GM19099 (cell line): ENCODE measurements around the gene RAB11FIP2.

Experiments
- POLR2A ChIP-seq: IDR thresholded peaks from 3 replicates; pipeline ENCODE4 v1.6.1; 2011; ENCODE audit warnings: low read depth; ENCODE audit not compliant: insufficient read length; ENCODE audit errors: extremely low read depth

The RAB11FIP2 gene

DNA sequence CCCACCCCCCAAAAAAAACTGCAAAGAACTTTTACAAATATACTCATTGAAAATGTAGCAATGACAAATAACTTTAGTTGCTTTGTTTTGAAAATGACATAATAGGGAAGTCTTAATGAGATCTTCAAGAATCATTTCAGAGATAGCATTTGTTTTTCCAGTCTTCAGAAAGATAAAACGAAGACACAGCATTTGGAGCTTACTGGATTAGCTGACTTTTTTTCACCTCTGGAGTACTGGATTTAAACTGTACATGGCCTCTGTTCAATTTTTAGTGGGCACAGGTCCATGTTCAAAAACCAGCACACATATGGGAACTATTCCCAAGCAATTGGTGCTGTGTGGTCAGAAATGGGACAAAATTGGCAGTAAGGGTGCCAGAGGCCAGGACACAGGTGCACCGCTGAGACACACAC, 3.9 kb downstream of the RAB11FIP2 start:
- no peak for TF ChIP-seq POLR2A

GRCh38 chr10:118042336-118042735, 4.4 kb downstream of the RAB11FIP2 start:
- no peak for TF ChIP-seq POLR2A

- no peak for TF ChIP-seq POLR2A
Observed at GRCh38 chr10:118041316-118041715, 5.4 kb downstream of the RAB11FIP2 start.

GRCh38 chr10:118036281-118036875, 10.4 kb downstream of the RAB11FIP2 start:
- no peak for TF ChIP-seq POLR2A

DNA sequence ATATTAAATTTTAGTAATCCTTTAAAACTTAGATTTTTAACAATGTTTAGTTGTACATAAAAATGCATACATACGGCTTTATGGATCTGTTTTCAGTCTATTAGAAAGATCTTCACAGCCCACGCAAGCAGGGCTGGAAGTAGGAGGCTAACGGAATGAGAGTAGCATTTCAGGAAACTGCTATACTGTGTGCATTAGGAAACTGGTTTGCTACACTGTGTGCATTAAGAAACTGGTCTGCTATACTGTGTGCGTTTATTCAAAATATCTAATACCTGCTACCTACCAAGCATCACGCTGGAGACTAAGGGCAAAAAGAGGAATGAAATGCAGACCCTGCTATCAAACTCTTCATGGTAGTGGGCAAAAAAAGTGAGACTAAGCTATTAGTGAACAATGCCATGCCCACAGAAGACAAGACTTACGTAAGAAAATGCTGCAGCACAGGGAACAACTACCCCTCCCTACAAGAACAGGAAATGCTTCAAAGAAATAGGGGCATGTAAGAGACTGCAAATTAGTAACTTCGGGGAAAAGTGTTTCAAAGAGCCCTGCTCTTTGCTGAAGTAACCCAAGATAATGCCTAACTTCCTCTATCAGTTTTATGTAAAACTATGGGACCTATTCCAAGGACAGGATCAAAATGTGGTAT, 11.3 kb downstream of the RAB11FIP2 start:
- TF ChIP-seq POLR2A, result no peak

- TF ChIP-seq POLR2A, result no peak
Observed at GRCh38 chr10:118034791-118035261, 11.9 kb downstream of the RAB11FIP2 start.

GRCh38 chr10:118033905-118034304, 12.8 kb downstream of the RAB11FIP2 start:
- no peak for TF ChIP-seq POLR2A

GRCh38 chr10:118032564-118032963, 14.2 kb downstream of the RAB11FIP2 start:
- TF ChIP-seq POLR2A, result no peak

DNA sequence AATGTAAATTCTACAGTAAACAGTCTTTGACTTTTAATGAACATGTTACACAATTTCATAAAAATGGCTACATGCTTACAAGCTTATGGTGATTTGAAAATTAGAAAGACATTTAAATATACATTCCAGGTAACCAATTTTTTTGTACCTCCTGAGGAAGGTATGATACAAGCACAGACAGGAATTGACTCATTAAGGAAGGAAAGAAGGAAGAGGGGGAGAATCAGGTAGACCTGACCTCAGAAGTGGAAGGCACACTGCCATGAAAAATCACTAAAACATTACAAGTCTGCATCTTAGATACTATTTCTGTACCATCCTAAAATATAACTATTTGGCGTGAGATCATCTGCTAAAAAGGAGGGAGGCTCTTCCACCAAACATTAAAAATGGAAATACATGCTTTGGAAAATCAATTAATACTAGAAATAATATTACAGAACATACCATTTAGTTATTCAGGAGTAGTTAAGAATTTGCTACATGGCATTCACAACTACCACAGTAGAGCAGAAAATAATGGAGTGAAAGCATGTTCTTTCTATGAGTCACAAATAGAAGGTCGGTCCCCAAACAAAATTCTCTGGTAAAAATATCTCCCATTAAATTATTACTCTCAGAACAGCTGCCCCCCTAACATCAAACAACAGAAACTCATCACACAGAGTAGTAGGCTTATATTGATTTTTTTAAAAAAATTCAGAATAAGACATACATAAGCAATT, 15.2 kb downstream of the RAB11FIP2 start:
- TF ChIP-seq POLR2A, result no peak

- no peak for TF ChIP-seq POLR2A
Observed at GRCh38 chr10:118028619-118029018, 18.1 kb downstream of the RAB11FIP2 start.

DNA sequence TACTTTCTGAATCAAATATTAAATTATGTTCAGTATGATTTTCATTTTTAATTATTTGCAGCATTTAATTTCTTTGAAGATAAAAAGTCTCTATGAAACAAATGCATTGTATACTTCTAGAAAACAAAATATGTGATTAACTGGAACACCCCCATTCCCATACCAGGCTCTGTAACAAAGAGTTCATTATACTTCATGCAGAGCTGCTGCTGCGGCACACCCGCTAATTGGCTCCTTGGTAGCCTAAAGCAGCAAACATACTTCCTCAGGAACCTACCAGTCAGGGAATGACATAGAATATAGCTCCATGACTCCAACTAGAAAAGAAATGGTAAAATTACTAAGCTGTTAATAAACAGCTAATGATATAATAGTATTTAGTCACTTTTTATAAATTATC, 19.3 kb downstream of the RAB11FIP2 start:
- TF ChIP-seq POLR2A, result no peak

DNA sequence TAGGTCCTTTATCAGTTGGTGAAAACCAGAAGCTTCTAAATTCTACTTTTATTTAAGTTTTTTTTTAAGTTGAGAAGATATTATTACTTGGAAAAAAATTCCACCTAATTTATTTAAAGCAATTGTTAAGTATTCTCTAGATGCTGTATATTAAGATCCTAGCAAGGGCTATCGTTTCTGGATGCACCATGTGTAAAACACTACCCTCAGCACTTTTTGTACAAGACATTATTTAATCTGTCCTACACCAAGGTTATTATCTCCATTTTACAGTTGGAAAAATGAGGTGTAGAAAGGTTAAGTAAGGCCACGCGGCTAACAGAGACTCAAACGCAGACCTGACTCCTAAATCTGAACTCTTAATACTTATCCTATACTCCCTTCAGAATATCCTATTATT, 19.8 kb downstream of the RAB11FIP2 start:
- no peak for TF ChIP-seq POLR2A

- no peak for TF ChIP-seq POLR2A
Observed at GRCh38 chr10:118020365-118020764, 26.4 kb downstream of the RAB11FIP2 start.

DNA sequence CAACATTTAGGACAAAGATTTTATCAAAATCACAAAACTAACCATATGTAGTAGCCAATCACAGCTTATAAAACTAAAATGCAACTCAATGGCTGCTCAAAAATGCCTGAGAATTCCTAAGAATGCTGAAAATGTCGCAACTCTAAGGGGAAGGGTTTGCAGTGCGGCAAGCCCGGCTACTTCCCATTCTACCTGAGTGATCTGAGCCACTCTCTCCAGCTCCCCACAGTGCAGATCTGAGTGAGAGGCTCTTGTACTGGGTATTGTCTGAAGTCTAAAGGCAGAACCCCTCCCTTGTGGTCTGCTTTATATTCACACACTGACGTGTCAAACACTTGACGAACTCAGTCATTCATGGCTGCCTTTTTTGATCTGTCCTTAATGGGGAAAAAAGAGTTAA, 28.9 kb downstream of the RAB11FIP2 start:
- TF ChIP-seq POLR2A, result no peak

- TF ChIP-seq POLR2A, result no peak
Observed at GRCh38 chr10:118017071-118017740, 29.5 kb downstream of the RAB11FIP2 start.

DNA sequence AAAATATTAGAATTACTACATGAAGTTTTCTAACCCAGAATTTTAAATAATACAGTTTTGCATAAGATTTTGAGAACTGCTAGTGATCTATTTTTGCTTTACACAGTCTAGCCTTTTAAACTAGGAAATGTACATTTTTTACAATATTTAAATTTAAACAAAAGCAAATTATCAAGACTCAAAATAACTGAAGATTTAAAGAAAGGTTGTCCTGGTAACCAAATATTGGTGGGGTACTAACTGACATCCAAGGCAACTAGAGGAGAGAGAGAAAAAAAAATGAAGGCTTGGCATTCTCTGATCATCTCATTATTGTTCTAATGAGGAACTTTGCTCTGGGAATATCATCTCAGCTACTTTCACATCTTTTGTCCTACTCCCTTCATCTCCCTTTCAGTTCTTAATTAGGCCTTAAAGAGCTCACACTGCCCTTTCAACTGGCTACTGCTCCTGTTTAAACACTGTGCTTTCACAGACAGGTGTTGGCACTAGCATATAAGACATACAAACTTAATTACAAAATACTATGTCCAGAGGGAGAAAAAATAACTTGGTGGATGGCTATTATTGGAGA, 33.7 kb downstream of the RAB11FIP2 start:
- no peak for TF ChIP-seq POLR2A

DNA sequence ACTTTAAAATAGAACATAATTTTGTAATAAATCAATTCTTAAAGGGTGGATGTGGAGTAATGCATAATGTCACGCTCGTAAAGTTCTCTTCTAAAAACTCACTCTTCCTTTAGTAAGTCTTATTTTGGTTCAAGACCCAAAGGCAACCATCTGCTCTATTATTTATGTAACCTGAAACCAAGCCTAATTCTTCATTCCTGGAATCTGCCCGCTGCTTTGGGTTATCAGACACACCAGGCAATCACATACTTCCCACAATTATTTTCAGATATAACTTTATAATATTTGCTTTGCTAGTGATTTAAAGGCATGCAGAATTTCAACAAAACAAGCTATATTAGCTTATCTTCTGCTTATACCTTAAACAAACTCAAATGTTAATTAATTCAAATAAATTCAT, 39.0 kb downstream of the RAB11FIP2 start:
- no peak for TF ChIP-seq POLR2A
